C4-2B (cell line): ENCODE measurements around the gene CCT5.
"Not testable (repeated sequence)": the region's sequence is repeated elsewhere in the genome, so short reads cannot be mapped to it uniquely, and the experiment has no call there.

Experiments
- CTCF ChIP-seq: fragments of 450-650 bp; conservative IDR thresholded peaks from 2 replicates; pipeline ENCODE4 v1.5.1; 2017; ENCODE audit warnings: mild to moderate bottlenecking
- ZFX ChIP-seq: fragments of 450-650 bp; IDR thresholded peaks from 2 replicates; pipeline ENCODE4 v1.6.1; 2017

- TF ChIP-seq CTCF, ZFX: not testable (repeated sequence)
These were observed 35.3 kb downstream of the CCT5 start for GRCh38 chr5:10285362-10285761.
